CD14-positive monocyte (primary cell): ENCODE measurements around the gene RBBP6. TPM values are rescaled to one million over a fixed set of nuclear protein-coding genes. Genes with fewer than 3 reads are reported as not detected.

Experiments used
- DNase-seq, 3 donors: peaks; one replicate each; pipeline ENCODE4 v3.0.0-alpha.2; 2011 to 2022
- H2AFZ ChIP-seq: 2 replicates; pipeline ENCODE4 v1.6.0; 2012; ENCODE audit warnings: mild to moderate bottlenecking, low read depth, low read length, inconsistent platforms; ENCODE audit not compliant: insufficient read depth, poor library complexity, severe bottlenecking
- H3K27ac ChIP-seq, 2 donors: 1 replicate in 1 of 2; 2 replicates in 1 of 2; pipeline ENCODE4 v1.5.1; 2012 to 2013; ENCODE audit warnings: low read length in 2 of 2, control low read depth in 1 of 2, inconsistent platforms in 1 of 2, low read depth in 1 of 2, mild to moderate bottlenecking in 1 of 2
- H3K27me3 ChIP-seq, 2 donors: one replicate each; pipeline versions ENCODE4 v1.6.0 to v1.6.1; 2011 to 2013; ENCODE audit warnings: low read length in 2 of 2; ENCODE audit not compliant: control insufficient read depth in 2 of 2, insufficient read depth in 2 of 2
- H3K36me3 ChIP-seq, 2 donors: replicated peaks in 1 of 2; 1 replicate in 1 of 2; 2 replicates in 1 of 2; pipeline versions ENCODE4 v1.5.1 to v1.6.1; 2012 to 2013; ENCODE audit warnings: low read length in 2 of 2, control low read depth in 1 of 2, inconsistent platforms in 1 of 2, mild to moderate bottlenecking in 1 of 2; ENCODE audit not compliant: insufficient read depth in 2 of 2, control insufficient read depth in 1 of 2
- H3K4me1 ChIP-seq, 2 donors: 1 replicate in 1 of 2; 2 replicates in 1 of 2; pipeline versions ENCODE4 v1.5.1 to v1.6.1; 2012 to 2013; ENCODE audit warnings: low read length in 2 of 2, control low read depth in 1 of 2, inconsistent platforms in 1 of 2, mild to moderate bottlenecking in 1 of 2, moderate library complexity in 1 of 2; ENCODE audit not compliant: insufficient read depth in 2 of 2, control insufficient read depth in 1 of 2
- H3K4me2 ChIP-seq: replicated peaks from 2 replicates; pipeline ENCODE3; 2012; ENCODE audit warnings: low read length, moderate library complexity, mild to moderate bottlenecking; ENCODE audit not compliant: poor library complexity, severe bottlenecking; ENCODE audit errors: extremely low read depth
- H3K4me3 ChIP-seq, 3 experiments: fragments of 200-600 bp in 1 of 3; sonication (generic) in 1 of 3; replicated peaks in 1 of 3; 1 replicate in 2 of 3; 2 replicates in 1 of 3; pipeline ENCODE4 v1.5.1; 2011 to 2013; ENCODE audit warnings: low read length in 3 of 3, mild to moderate bottlenecking in 3 of 3, control low read depth in 2 of 3, low read depth in 2 of 3, inconsistent platforms in 1 of 3, moderate library complexity in 1 of 3
- H3K79me2 ChIP-seq: 2 replicates; pipeline ENCODE4 v1.6.0; 2012; ENCODE audit warnings: mild to moderate bottlenecking, control low read depth, inconsistent platforms, low read length, moderate library complexity; ENCODE audit not compliant: insufficient read depth
- H3K9ac ChIP-seq: 2 replicates; pipeline ENCODE4 v1.6.0; 2017; ENCODE audit warnings: low read length, mild to moderate bottlenecking; ENCODE audit not compliant: insufficient read depth, poor library complexity, severe bottlenecking
- H3K9me3 ChIP-seq, 2 donors: replicated peaks in 1 of 2; 1 replicate in 1 of 2; 2 replicates in 1 of 2; pipeline versions ENCODE4 v1.5.1 to v1.6.1; 2012 to 2013; ENCODE audit warnings: low read length in 2 of 2, control low read depth in 1 of 2; ENCODE audit not compliant: control insufficient read depth in 1 of 2, insufficient read depth in 1 of 2
- H4K20me1 ChIP-seq: 2 replicates; pipeline ENCODE4 v1.6.0; 2012; ENCODE audit warnings: mild to moderate bottlenecking, low read length, control low read depth, moderate library complexity; ENCODE audit not compliant: insufficient read depth
- H3K27ac Mint-ChIP-seq, 7 donors: one replicate each; pipeline ENCODE4 v1.8.0; 2020; ENCODE audit warnings: mild to moderate bottlenecking in 7 of 7, mixed read lengths in 7 of 7, moderate library complexity in 6 of 7, inconsistent platforms in 2 of 7
- H3K27me3 Mint-ChIP-seq, 3 donors: one replicate each; pipeline ENCODE4 v1.8.0; 2021 to 2022; ENCODE audit warnings: low read depth in 3 of 3, mild to moderate bottlenecking in 3 of 3, mixed read lengths in 3 of 3, moderate library complexity in 3 of 3, inconsistent platforms in 1 of 3
- H3K36me3 Mint-ChIP-seq, 2 donors: one replicate each; pipeline ENCODE4 v1.8.0; 2020; ENCODE audit warnings: mixed read lengths in 2 of 2, inconsistent platforms in 1 of 2, mild to moderate bottlenecking in 1 of 2
- H3K4me1 Mint-ChIP-seq: one replicate; pipeline ENCODE4 v1.8.0; 2020; ENCODE audit warnings: mild to moderate bottlenecking, mixed read lengths
- H3K4me3 Mint-ChIP-seq, 2 donors: one replicate each; pipeline ENCODE4 v1.8.0; 2020; ENCODE audit warnings: mild to moderate bottlenecking in 2 of 2, mixed read lengths in 2 of 2, moderate library complexity in 1 of 2
- H3K9me3 Mint-ChIP-seq, 7 donors: one replicate each; pipeline ENCODE4 v1.8.0; 2020 to 2022; ENCODE audit warnings: mixed read lengths in 7 of 7, mild to moderate bottlenecking in 6 of 7, moderate library complexity in 6 of 7, inconsistent platforms in 2 of 7
- CTCF ChIP-seq: fragments of 200-600 bp; IDR thresholded peaks from one replicate; pipeline ENCODE4 v1.8.0; 2022; ENCODE audit warnings: antibody characterized with exemption, mild to moderate bottlenecking
- WGBS: methylation state at CpG from one replicate; pipeline ENCODE4 v1.1.5; 2013; ENCODE audit warnings: missing lambda C conversion rate; ENCODE audit not compliant: insufficient coverage; 5-methylcytosine and 5-hydroxymethylcytosine counted together
- intact Hi-C, 2 donors: fragments of 100-400 bp; cut with micrococcal nuclease; formaldehyde crosslinking; loops; one replicate each; pipeline versions ENCODE4 v1.15.0 to v1.15.1; 2023
- polyA minus RNA-seq: library from RNA; depleted of rRNA, polyadenylated mRNA; stranded (reverse); fragments of >200 nt; gene quantifications from 2 replicates; pipeline ENCODE4 v1.2.3, GENCODE V29; 2012
- polyA plus RNA-seq, 3 donors: library from polyadenylated mRNA; depleted of rRNA in 1 of 3; unstranded in 2 of 3; stranded (reverse) in 1 of 3; fragments of 300-500 nt in 2 of 3; fragments of >200 nt in 1 of 3; fragmentation: Illumina TruSeq in 2 of 3; gene quantifications; 1 replicate in 2 of 3; 2 replicates in 1 of 3; pipeline ENCODE4 v1.2.3, GENCODE V29; 2012 to 2021
- total RNA-seq, 12 experiments: library from RNA in 1 of 12; stranded (reverse) in 1 of 12; fragments of 120-200 nt in 1 of 12; gene quantifications; one replicate each; pipeline ENCODE4 v1.2.4 and lab custom pipeline; 2013 to 2026; ENCODE audit warnings: mixed read lengths in 6 of 12, inconsistent platforms in 1 of 12

RBBP6 gene
- total RNA-seq (2013): 34.8 TPM
- polyA plus RNA-seq: 10 to 100 TPM; 13.2 to 85.2 (median 20.1) TPM
- 17.7 and 18.1 TPM in 2 replicates for polyA minus RNA-seq
- total RNA-seq (lab: John Stamatoyannopoulos, UW): 135 to 275 (median 192) reads per million in 11 experiments

- under 1% methylated on average over 68 of the region's 68 CpGs for WGBS
- peak within 1 kb of the TSS; percentile 97 for H3K27ac ChIP-seq
- peak within 1 kb of the TSS; percentile 70 to 98 (median 80) for H3K4me3 ChIP-seq
- peak within 1 kb of the TSS; percentile 91 for H2AFZ ChIP-seq
- H3K9me3 ChIP-seq: no peaks in the 10 kb centered on the region
- H3K36me3 ChIP-seq: peaks cover 7 to 8% of the 10 kb centered on the region in 2 donors
- peaks cover 35% of the 10 kb centered on the region in 2 donors for H3K4me1 ChIP-seq
- H3K9ac ChIP-seq: peak within 1 kb of the TSS; percentile 100
- H3K27me3 ChIP-seq: no peaks in the 10 kb centered on the region
- TF ChIP-seq CTCF: peak; percentile 16
- intact Hi-C loops: no loop called here
- H3K27me3 Mint-ChIP-seq: peaks cover 0 to 1% (median 0%) of the 10 kb centered on the region in 3 donors
- H3K79me2 ChIP-seq: peaks cover 50% of the 10 kb centered on the region
- H3K4me1 Mint-ChIP-seq: peaks cover 25% of the 10 kb centered on the region
- peak; percentile 94 to 98 (median 95) for DNase-seq
- H3K36me3 Mint-ChIP-seq: peaks cover 0 to 6% of the 10 kb centered on the region in 2 donors
- peak within 1 kb of the TSS; percentile 97 to 99 for H3K4me3 Mint-ChIP-seq
- H4K20me1 ChIP-seq: peaks cover 46% of the 10 kb centered on the region
- peaks cover 0 to 2% (median 0%) of the 10 kb centered on the region in 7 donors for H3K9me3 Mint-ChIP-seq
- peak within 1 kb of the TSS; percentile 83 for H3K4me2 ChIP-seq
- H3K27ac Mint-ChIP-seq: peak within 1 kb of the TSS; percentile 99 to 100 (median 100)
Observed at GRCh38 chr16:24539295-24539849, at the start of gene RBBP6. Gene RBBP6, plus strand, starts transcription at chr16:24539566. Its CDS starts 1,061 bp downstream, at chr16:24540627.

DNA sequence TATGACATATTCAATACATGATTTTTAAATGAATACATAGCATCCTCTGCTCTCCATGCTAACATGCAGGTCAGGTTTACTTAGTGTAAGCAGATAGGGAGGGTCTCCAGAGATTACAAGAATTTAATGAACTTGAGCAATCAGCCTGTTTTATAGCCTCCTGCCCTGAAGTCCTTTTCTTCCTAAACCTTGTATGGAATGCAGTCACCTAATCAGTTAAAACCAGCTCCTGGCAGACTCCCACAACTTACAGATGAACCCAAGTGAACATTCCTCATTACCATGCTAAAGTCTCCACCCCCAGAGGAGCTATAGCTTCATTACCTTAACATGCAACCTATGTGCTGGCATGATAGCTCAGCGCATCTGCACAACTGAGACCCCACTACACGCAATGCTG, 48.5 kb upstream of the RBBP6 start:
- Histone ChIP-seq H4K20me1 (no peaks in the 10 kb centered on the region), H3K27me3 (no peaks in the 10 kb centered on the region), H3K9me3 (peaks cover 0 to 4% of the 10 kb centered on the region in 2 donors), H3K4me2 (no peak overlapping the region), H2AFZ (no peak overlapping the region), H3K4me3 (no peak overlapping the region), H3K79me2 (no peaks in the 10 kb centered on the region), H3K27ac (no peak overlapping the region), H3K9ac (no peak overlapping the region), H3K36me3 (no peaks in the 10 kb centered on the region), H3K4me1 (no peaks in the 10 kb centered on the region)
- no peak for TF ChIP-seq CTCF
- WGBS: 83% methylated on average over 2 of the region's 2 CpGs
- H3K4me3 Mint-ChIP-seq: no peak overlapping the region
- H3K27ac Mint-ChIP-seq: no peak overlapping the region
- intact Hi-C loops: no loop called here
- no peak for DNase-seq
- no peaks in the 10 kb centered on the region for H3K4me1 Mint-ChIP-seq
- peaks cover 4 to 16% (median 6%) of the 10 kb centered on the region in 3 donors for H3K27me3 Mint-ChIP-seq
- no peaks in the 10 kb centered on the region for H3K36me3 Mint-ChIP-seq
- H3K9me3 Mint-ChIP-seq: peaks cover 3 to 19% (median 11%) of the 10 kb centered on the region in 7 donors
